ENCODE data around the gene KRTAP5-9.
A peak's percentile ranks its signal among the peaks of the same experiment; 100 is the strongest.
"Not testable (repeated sequence)": the region's sequence is repeated elsewhere in the genome, so short reads cannot be mapped to it uniquely, and the experiment has no call there.

The KRTAP5-9 gene

DNA sequence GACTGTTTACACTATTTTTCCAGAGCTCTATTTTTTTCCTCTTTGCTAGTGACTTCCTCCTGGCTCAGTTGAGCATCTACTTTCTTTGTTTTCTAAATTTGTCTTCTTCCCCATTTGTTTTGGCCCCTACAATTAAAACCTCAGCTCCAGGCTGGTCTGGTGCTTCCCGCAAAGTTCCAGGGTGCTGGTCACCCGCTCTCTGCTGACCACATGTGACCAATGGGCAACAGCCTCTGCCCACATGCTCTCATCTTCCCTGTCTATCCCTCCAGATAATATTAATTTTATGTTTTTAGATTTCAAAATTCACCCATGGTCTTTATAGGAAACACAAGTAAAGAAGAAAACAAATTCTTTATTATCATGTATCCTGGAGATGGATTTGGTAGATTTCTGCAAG is 34.7 kb downstream of the KRTAP5-9 start:
- CTCF ChIA-PET, result interaction anchor here (1.1 to 1.6 kb wide), 2 partner anchors 10 to 19 kb away, joined by 4 to 5 read pairs; no protein-coding TSS in a partner anchor
- WGBS (ENCODE audit: insufficient coverage), result no CpG with 5 or more reads among the region's 2 CpGs
- H3K27me3 ChIP-seq (replicated peaks in 2 of 5; ENCODE audit: control insufficient read depth in 4 of 5, insufficient read depth in 5 of 5, low read length in 4 of 5); DNase-seq; POLR2A ChIA-PET; H3K4me3 ChIP-seq (ENCODE audit: control insufficient read depth in 1 of 7, extremely low read depth in 1 of 7, insufficient read depth in 4 of 7, low read depth in 2 of 7, low read length in 6 of 7); H3K27ac ChIP-seq (ENCODE audit: insufficient read depth in 1 of 2, low read depth in 1 of 2, low read length in 2 of 2, poor library complexity in 1 of 2, severe bottlenecking in 2 of 2); H3K36me3 ChIP-seq (ENCODE audit: control insufficient read depth in 4 of 4, insufficient read depth in 4 of 4, low read length in 3 of 4); H3K9me3 ChIP-seq (ENCODE audit: control extremely low read depth in 1 of 5, control insufficient read depth in 4 of 5, insufficient read depth in 2 of 5, low read depth in 1 of 5, low read length in 4 of 5): not testable (repeated sequence)
- H3K4me1 ChIP-seq (ENCODE audit: control extremely low read depth in 1 of 4, control insufficient read depth in 4 of 4, insufficient read depth in 4 of 4, low read length in 3 of 4), result peaks cover 0 to 15% (median 3%) of the 10 kb centered on the region in 4 experiments

DNA sequence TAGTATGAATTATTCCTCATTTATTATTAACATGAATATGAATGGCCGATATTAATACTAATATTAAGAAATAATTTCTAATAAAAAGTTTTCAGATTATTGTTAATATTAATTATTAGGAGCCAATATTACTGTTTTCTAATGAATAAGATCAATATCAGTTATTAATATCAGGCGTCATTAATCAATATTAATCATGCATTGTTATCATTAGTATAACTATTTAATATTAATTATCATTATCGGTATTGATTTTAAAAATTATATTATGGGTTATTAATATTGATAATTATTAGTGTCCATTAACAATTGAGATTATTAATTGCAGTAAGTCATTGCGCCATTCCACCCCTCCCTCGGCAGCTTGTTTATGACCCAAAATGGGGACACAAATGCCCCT is 37.5 kb downstream of the KRTAP5-9 start:
- POLR2A ChIA-PET; DNase-seq; H3K4me3 ChIP-seq (ENCODE audit: control insufficient read depth in 1 of 7, extremely low read depth in 1 of 7, insufficient read depth in 4 of 7, low read depth in 2 of 7, low read length in 6 of 7); H3K9me3 ChIP-seq (ENCODE audit: control extremely low read depth in 1 of 5, control insufficient read depth in 4 of 5, insufficient read depth in 2 of 5, low read depth in 1 of 5, low read length in 4 of 5); CTCF ChIA-PET; H3K36me3 ChIP-seq (ENCODE audit: control insufficient read depth in 4 of 4, insufficient read depth in 4 of 4, low read length in 3 of 4); H3K27me3 ChIP-seq (replicated peaks in 2 of 5; ENCODE audit: control insufficient read depth in 4 of 5, insufficient read depth in 5 of 5, low read length in 4 of 5); H3K27ac ChIP-seq (ENCODE audit: insufficient read depth in 1 of 2, low read depth in 1 of 2, low read length in 2 of 2, poor library complexity in 1 of 2, severe bottlenecking in 2 of 2): not testable (repeated sequence)
- H3K4me1 ChIP-seq (ENCODE audit: control extremely low read depth in 1 of 4, control insufficient read depth in 4 of 4, insufficient read depth in 4 of 4, low read length in 3 of 4), result peaks cover 0 to 15% (median 2%) of the 10 kb centered on the region in 4 experiments
- WGBS (ENCODE audit: insufficient coverage), result 100% methylated on average over 2 of the region's 5 CpGs

DNA sequence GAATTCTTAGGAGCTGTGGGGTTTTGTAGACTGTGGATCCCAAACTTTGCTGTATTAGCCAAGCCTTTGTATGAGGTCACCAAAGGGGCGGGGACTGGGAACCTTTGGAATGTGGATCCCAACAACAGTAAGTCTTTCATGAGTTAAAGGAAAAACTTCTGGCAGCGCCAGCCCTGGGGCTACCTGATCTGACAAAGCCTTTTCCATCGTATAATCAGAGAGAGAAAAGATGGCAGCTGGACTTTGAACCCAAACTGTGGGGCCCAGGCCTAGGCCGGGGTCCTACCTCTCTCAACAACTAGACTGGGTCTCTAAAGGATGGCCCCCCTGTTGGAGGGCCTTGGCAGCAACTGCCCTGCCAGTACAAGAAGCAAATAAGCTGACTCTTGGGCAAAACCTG is 40.1 kb downstream of the KRTAP5-9 start:
- POLR2A ChIA-PET, result not testable (repeated sequence)

DNA sequence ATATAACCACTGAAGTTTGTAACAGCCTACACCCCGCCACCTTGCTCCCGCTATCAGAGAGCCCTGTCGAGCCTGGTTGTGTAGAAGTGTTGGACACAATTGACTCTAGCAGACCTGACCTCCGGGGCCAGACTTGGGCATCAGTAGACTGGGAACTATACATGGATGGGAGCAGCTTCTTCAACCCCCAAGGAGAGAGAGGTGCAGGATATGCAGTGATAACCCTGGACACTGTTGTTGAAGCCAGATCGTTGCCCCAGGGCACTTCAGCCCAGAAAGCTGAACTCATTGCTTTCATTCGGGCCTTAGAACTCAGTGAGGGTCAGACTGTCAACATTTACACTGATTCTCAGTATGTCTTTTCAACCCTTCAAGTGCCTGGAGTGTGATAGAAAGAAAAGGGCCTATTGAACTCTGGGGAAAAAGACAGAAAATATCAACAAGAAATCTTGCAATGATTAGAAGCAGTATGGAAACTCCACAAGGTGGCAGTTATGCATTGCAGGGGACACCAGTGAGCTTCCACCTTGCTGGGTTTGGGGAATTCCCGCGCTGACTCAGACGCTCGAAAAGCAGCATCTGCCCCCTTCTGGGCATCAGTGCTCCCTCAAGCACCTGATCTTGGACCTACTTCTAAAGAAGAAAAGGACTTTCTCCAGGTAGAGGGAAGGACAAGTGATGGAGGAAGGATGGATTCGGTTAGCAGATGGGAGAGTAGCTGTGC is 40.8 kb downstream of the KRTAP5-9 start:
- CTCF ChIA-PET, result interaction anchor here (0.6 to 1.1 kb wide), 2 partner anchors 26 to 134 kb away, joined by 3 read pairs; no protein-coding TSS in a partner anchor

More for the DNA sequence above, 40.1 kb downstream of the KRTAP5-9 start:
- DNase-seq; H3K36me3 ChIP-seq (ENCODE audit: control insufficient read depth in 4 of 4, insufficient read depth in 4 of 4, low read length in 3 of 4); CTCF ChIA-PET; H3K27me3 ChIP-seq (replicated peaks in 2 of 5; ENCODE audit: control insufficient read depth in 4 of 5, insufficient read depth in 5 of 5, low read length in 4 of 5); H3K27ac ChIP-seq (ENCODE audit: insufficient read depth in 1 of 2, low read depth in 1 of 2, low read length in 2 of 2, poor library complexity in 1 of 2, severe bottlenecking in 2 of 2); H3K9me3 ChIP-seq (ENCODE audit: control extremely low read depth in 1 of 5, control insufficient read depth in 4 of 5, insufficient read depth in 2 of 5, low read depth in 1 of 5, low read length in 4 of 5); H3K4me3 ChIP-seq (ENCODE audit: control insufficient read depth in 1 of 7, extremely low read depth in 1 of 7, insufficient read depth in 4 of 7, low read depth in 2 of 7, low read length in 6 of 7); H3K4me1 ChIP-seq (ENCODE audit: control extremely low read depth in 1 of 4, control insufficient read depth in 4 of 4, insufficient read depth in 4 of 4, low read length in 3 of 4): not testable (repeated sequence)
- WGBS (ENCODE audit: insufficient coverage), result 62% methylated on average over 3 of the region's 4 CpGs

DNA sequence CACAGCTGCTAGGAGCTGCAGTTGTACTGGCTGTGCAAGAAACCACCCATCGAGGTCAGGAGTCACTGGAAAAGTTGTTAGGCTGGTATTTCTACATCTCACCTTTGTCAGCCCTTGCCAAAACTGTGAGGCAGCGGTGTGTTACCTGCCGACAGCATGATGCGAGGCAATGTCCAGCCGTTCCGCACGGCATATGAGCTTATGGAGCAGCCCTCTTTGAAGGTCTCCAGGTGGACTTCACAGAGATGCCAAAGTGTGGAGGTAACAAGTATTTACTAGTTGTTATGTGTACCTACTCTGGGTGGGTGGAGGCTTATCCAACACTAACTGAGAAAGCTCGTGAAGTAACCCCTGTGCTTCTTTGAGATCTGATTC is 41.3 kb downstream of the KRTAP5-9 start:
- 83% methylated on average over 7 of the region's 8 CpGs for WGBS (ENCODE audit: insufficient coverage)
- H3K4me3 ChIP-seq (ENCODE audit: control insufficient read depth in 1 of 7, extremely low read depth in 1 of 7, insufficient read depth in 4 of 7, low read depth in 2 of 7, low read length in 6 of 7); POLR2A ChIA-PET; H3K9me3 ChIP-seq (ENCODE audit: control extremely low read depth in 1 of 5, control insufficient read depth in 4 of 5, insufficient read depth in 2 of 5, low read depth in 1 of 5, low read length in 4 of 5); DNase-seq; H3K4me1 ChIP-seq (ENCODE audit: control extremely low read depth in 1 of 4, control insufficient read depth in 4 of 4, insufficient read depth in 4 of 4, low read length in 3 of 4); H3K36me3 ChIP-seq (ENCODE audit: control insufficient read depth in 4 of 4, insufficient read depth in 4 of 4, low read length in 3 of 4); H3K27ac ChIP-seq (ENCODE audit: insufficient read depth in 1 of 2, low read depth in 1 of 2, low read length in 2 of 2, poor library complexity in 1 of 2, severe bottlenecking in 2 of 2); H3K27me3 ChIP-seq (replicated peaks in 2 of 5; ENCODE audit: control insufficient read depth in 4 of 5, insufficient read depth in 5 of 5, low read length in 4 of 5): not testable (repeated sequence)
- CTCF ChIA-PET, result interaction anchor here (0.6 to 1.1 kb wide), 2 partner anchors 26 to 134 kb away, joined by 3 read pairs; no protein-coding TSS in a partner anchor

More for the DNA sequence above, 40.8 kb downstream of the KRTAP5-9 start:
- H3K27me3 ChIP-seq (replicated peaks in 2 of 5; ENCODE audit: control insufficient read depth in 4 of 5, insufficient read depth in 5 of 5, low read length in 4 of 5); H3K9me3 ChIP-seq (ENCODE audit: control extremely low read depth in 1 of 5, control insufficient read depth in 4 of 5, insufficient read depth in 2 of 5, low read depth in 1 of 5, low read length in 4 of 5); H3K4me1 ChIP-seq (ENCODE audit: control extremely low read depth in 1 of 4, control insufficient read depth in 4 of 4, insufficient read depth in 4 of 4, low read length in 3 of 4); POLR2A ChIA-PET; H3K36me3 ChIP-seq (ENCODE audit: control insufficient read depth in 4 of 4, insufficient read depth in 4 of 4, low read length in 3 of 4); H3K4me3 ChIP-seq (ENCODE audit: control insufficient read depth in 1 of 7, extremely low read depth in 1 of 7, insufficient read depth in 4 of 7, low read depth in 2 of 7, low read length in 6 of 7); H3K27ac ChIP-seq (ENCODE audit: insufficient read depth in 1 of 2, low read depth in 1 of 2, low read length in 2 of 2, poor library complexity in 1 of 2, severe bottlenecking in 2 of 2): not testable (repeated sequence)
- peak; percentile 47 to 72 (median 72) for DNase-seq
- WGBS (ENCODE audit: insufficient coverage), result 100% methylated on average over 3 of the region's 11 CpGs

Data from common myeloid progenitor, CD34-positive (primary cell).